Erythroblast (primary cell): ENCODE data around the gene FRMD4A.

Source experiments
- GATA1 ChIP-seq: IDR thresholded peaks from 2 replicates; pipeline ENCODE4 v1.6.1; 2011; ENCODE audit warnings: low read depth, mild to moderate bottlenecking, control low read depth, low read length, moderate library complexity
- POLR2A ChIP-seq: IDR thresholded peaks from 2 replicates; pipeline ENCODE4 v1.6.1; 2011; ENCODE audit warnings: mild to moderate bottlenecking, low read length

- TF ChIP-seq POLR2A: no peak
- TF ChIP-seq GATA1: no peak
Measured at GRCh38 chr10:13915710-13916109, 415.0 kb downstream of the FRMD4A start.
